Upper lobe of right lung (tissue), 1 donor: ENCODE results near the gene DUSP5. TPM values are rescaled to one million over a fixed set of nuclear protein-coding genes. Genes with fewer than 3 reads are reported as not detected.
"Not testable (repeated sequence)": the region's sequence is repeated elsewhere in the genome, so short reads cannot be mapped to it uniquely, and the experiment has no call there.

ENCODE experiments used
- ATAC-seq: fragments of 200-7000 bp; cut with Tn5 transposase; one replicate; pipeline ENCODE4 v1.9.1; 2020; ENCODE audit warnings: mild to moderate bottlenecking, moderate library complexity
- DNase-seq: peaks from one replicate; pipeline ENCODE4 v3.0.0-alpha.2; 2020
- H3K27ac ChIP-seq: fragments of 200-600 bp; one replicate; pipeline ENCODE4 v1.8.0; 2022
- H3K27me3 ChIP-seq: fragments of 200-600 bp; one replicate; pipeline ENCODE4 v1.8.0; 2022; ENCODE audit warnings: mild to moderate bottlenecking
- H3K36me3 ChIP-seq: fragments of 200-600 bp; one replicate; pipeline ENCODE4 v1.8.0; 2022
- H3K4me1 ChIP-seq: fragments of 200-600 bp; one replicate; pipeline ENCODE4 v1.8.0; 2022
- H3K4me3 ChIP-seq: fragments of 200-600 bp; one replicate; pipeline ENCODE4 v1.8.0; 2022; ENCODE audit warnings: mild to moderate bottlenecking
- H3K9me3 ChIP-seq: fragments of 200-600 bp; one replicate; pipeline ENCODE4 v1.8.0; 2022
- intact Hi-C: fragments of 100-400 bp; cut with DNase I; formaldehyde crosslinking; loops from one replicate; pipeline ENCODE4 v1.11.0; 2022
- total RNA-seq: library from RNA; stranded (reverse); fragmentation: NEBNext Ultra II Directional; extraction: Animal tissue kit (Norgen Biotek cat#: 25700); gene quantifications from one replicate; pipeline ENCODE4 v1.2.1, GENCODE V29; 2021
- TF ChIP-seq, protein P1 (sequence below): fragments of 200-600 bp; IDR thresholded peaks from one replicate; pipeline ENCODE4 v1.8.0; 2022; ENCODE audit warnings: antibody characterized with exemption
- donor health status: DM: no; HTN: yes; CAD: no; lungs with severe emphysema.

DUSP5 gene
- total RNA-seq, 1 donor from 2014 or later, result 24.0 TPM

GRCh38 chr10:110525349-110526260 lies 27.9 kb downstream of the DUSP5 start:
- intact Hi-C loops, result no loop called here
- Histone ChIP-seq H3K9me3 (no peaks in the 10 kb centered on the region), H3K27ac (no peak overlapping the region), H3K27me3 (no peaks in the 10 kb centered on the region), H3K36me3 (no peaks in the 10 kb centered on the region), H3K4me1 (no peaks in the 10 kb centered on the region), H3K4me3 (no peak overlapping the region)
- ATAC-seq (no peak), DNase-seq (no peak)
- TF ChIP-seq, protein P1, sequence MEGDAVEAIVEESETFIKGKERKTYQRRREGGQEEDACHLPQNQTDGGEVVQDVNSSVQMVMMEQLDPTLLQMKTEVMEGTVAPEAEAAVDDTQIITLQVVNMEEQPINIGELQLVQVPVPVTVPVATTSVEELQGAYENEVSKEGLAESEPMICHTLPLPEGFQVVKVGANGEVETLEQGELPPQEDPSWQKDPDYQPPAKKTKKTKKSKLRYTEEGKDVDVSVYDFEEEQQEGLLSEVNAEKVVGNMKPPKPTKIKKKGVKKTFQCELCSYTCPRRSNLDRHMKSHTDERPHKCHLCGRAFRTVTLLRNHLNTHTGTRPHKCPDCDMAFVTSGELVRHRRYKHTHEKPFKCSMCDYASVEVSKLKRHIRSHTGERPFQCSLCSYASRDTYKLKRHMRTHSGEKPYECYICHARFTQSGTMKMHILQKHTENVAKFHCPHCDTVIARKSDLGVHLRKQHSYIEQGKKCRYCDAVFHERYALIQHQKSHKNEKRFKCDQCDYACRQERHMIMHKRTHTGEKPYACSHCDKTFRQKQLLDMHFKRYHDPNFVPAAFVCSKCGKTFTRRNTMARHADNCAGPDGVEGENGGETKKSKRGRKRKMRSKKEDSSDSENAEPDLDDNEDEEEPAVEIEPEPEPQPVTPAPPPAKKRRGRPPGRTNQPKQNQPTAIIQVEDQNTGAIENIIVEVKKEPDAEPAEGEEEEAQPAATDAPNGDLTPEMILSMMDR, result no peak

DNA sequence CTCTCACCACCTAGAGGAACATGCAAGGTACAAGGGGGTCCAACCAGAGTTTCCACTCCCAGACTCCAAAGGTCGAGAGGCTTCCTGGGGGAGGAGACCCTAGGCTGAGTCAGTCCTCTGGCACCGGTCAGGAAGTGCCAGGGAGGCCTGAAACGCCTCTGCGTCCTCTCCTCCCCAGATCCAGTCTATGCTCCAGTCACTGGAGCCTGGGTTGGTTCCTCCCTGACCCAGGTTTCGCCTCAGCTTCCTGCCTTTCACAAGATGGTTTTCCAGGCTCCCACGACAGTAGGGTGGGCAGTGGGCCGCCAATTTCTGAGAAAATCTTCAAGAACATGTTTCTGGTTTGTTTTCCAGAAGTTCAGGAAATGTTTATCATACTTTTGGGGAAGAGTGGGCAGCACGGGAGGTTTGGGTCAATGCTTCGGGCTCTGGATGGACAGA lies 30.0 kb downstream of the DUSP5 start:
- no peaks in the 10 kb centered on the region for H3K9me3 ChIP-seq
- intact Hi-C loops, result no loop called here
- TF ChIP-seq, protein P1, result no peak
- no peak for DNase-seq
- no peaks in the 10 kb centered on the region for H3K4me1 ChIP-seq
- peak; percentile 26 for ATAC-seq
- H3K36me3 ChIP-seq, result no peaks in the 10 kb centered on the region
- no peaks in the 10 kb centered on the region for H3K27me3 ChIP-seq
- H3K4me3 ChIP-seq, result no peak overlapping the region
- no peak overlapping the region for H3K27ac ChIP-seq

DNA sequence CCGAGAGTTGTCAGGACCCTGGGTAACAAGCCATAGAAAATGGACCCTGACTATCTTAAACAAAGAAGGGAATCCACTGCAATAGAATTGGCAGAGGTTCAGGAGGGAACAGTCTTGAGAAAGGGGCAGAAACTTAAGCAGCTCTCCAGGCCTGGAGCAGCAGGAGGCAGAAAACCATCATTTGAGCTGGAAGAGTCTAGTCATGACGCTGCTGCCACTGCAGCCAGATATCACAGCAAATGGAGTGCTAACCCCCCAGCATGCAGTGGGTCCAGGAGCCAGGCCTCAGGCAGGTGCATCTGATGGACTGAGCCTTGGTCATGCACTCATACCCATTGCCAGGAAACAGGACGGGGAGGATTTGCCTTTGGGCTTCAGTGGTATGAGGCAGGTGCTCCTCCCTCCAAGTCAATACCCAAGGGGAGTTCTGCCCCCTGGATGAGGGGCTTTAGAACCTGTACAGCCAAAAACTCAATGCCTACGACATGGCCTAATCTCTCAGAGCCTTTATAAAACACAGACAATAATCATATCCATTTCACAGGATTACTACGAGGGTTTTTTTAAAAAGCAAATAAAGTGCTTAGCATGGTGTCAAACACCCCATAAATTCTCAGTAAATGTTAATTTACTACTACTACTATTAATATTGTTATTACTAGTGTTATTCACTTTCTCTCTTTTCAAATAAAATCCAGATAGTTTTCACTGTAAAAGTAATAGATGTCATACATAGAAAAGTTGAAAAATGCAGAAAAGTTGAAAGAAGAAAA lies 30.7 kb downstream of the DUSP5 start:
- intact Hi-C loops, result no loop called here
- no peak for ATAC-seq
- no peaks in the 10 kb centered on the region for H3K9me3 ChIP-seq

DNA sequence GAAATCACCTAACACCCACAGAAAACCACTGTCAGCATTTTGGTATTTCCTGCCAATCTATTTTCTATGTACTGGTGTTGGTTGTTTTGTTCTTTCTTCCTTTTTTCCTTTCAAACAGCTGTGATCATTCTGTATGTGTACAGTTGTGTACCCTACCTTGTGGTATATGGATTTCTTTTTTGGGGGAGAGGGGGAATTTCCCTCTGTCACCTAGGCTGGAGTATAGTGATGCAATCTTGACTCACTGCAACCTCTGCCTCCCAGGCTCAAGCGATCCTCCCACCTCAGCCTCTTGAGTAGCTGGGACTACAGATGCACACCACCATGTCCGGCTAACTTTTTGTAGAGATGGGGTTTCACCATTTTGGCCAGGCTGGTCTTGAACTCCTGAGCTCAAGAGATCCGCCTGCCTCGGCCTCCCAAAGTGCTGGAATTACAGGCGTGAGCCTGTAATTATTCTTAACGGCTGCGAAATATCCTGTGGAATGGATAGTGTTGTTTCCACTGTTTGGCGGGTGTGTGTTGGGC lies 31.4 kb downstream of the DUSP5 start:
- H3K27me3 ChIP-seq, ATAC-seq, DNase-seq, H3K4me1 ChIP-seq, H3K4me3 ChIP-seq, intact Hi-C loops, H3K36me3 ChIP-seq, H3K9me3 ChIP-seq, H3K27ac ChIP-seq: not testable (repeated sequence)

More for the DNA sequence above, 30.7 kb downstream of the DUSP5 start:
- no peak for DNase-seq
- H3K36me3 ChIP-seq, result no peaks in the 10 kb centered on the region
- no peaks in the 10 kb centered on the region for H3K4me1 ChIP-seq
- no peak overlapping the region for H3K27ac ChIP-seq
- no peak overlapping the region for H3K4me3 ChIP-seq
- TF ChIP-seq, protein P1, result no peak
- H3K27me3 ChIP-seq, result no peaks in the 10 kb centered on the region

- no peak overlapping the region for H3K27ac ChIP-seq
- H3K4me1 ChIP-seq, result no peaks in the 10 kb centered on the region
- DNase-seq (no peak), ATAC-seq (peak; percentile 6)
- H3K27me3 ChIP-seq, result no peaks in the 10 kb centered on the region
- intact Hi-C loops, result no loop called here
- H3K36me3 ChIP-seq, result no peaks in the 10 kb centered on the region
- H3K9me3 ChIP-seq, result no peaks in the 10 kb centered on the region
- H3K4me3 ChIP-seq, result peak overlapping the region; percentile 15
- TF ChIP-seq, protein P1, result no peak
Observed at GRCh38 chr10:110529596-110530011, 31.9 kb downstream of the DUSP5 start.
